Sigmoid colon (tissue), 7 donors: ENCODE results near the gene PAQR7. TPM values are rescaled to one million over a fixed set of nuclear protein-coding genes. Genes with fewer than 3 reads are reported as not detected.
"Not testable (repeated sequence)": the region's sequence is repeated elsewhere in the genome, so short reads cannot be mapped to it uniquely, and the experiment has no call there.

ENCODE experiments used
- DNase-seq: peaks from one replicate; pipeline ENCODE4 v3.0.0-alpha.2; 2019
- H3K27ac ChIP-seq, 4 donors: fragments of 200-600 bp; sonication (generic); one replicate each; pipeline ENCODE4 v1.5.1; 2016 to 2019; ENCODE audit warnings: mild to moderate bottlenecking in 1 of 4
- H3K27me3 ChIP-seq, 3 donors: fragments of 200-600 bp; sonication (generic); one replicate each; pipeline ENCODE4 v1.5.1; 2019; ENCODE audit warnings: mild to moderate bottlenecking in 1 of 3
- H3K36me3 ChIP-seq, 4 donors: fragments of 200-600 bp; sonication (generic); one replicate each; pipeline ENCODE4 v1.5.1; 2016 to 2019
- H3K4me1 ChIP-seq, 4 donors: fragments of 200-600 bp; sonication (generic); one replicate each; pipeline ENCODE4 v1.5.1; 2017 to 2019
- H3K4me3 ChIP-seq, 4 donors: fragments of 200-600 bp; sonication (generic); one replicate each; pipeline ENCODE4 v1.5.1; 2017 to 2019; ENCODE audit warnings: mild to moderate bottlenecking in 2 of 4, moderate library complexity in 1 of 4
- H3K9me3 ChIP-seq, 4 donors: fragments of 200-600 bp in 3 of 4; sonication (generic) in 3 of 4; one replicate each; pipeline versions ENCODE4 v1.5.1 to v1.6.1; 2013 to 2019
- CTCF ChIP-seq, 4 experiments: fragments of 450-650 bp in 3 of 4; fragments of 200-600 bp in 1 of 4; IDR thresholded peaks; one replicate each; pipeline ENCODE4 v1.5.1; 2016 to 2019; ENCODE audit warnings: antibody characterized with exemption in 4 of 4, mild to moderate bottlenecking in 3 of 4, moderate library complexity in 2 of 4
- EP300 ChIP-seq, 4 donors: sonication (generic); formaldehyde crosslinking; IDR thresholded peaks; one replicate each; pipeline ENCODE4 v1.6.1; 2017; ENCODE audit warnings: antibody characterized with exemption in 4 of 4
- POLR2A ChIP-seq, 2 donors: fragments of 450-650 bp; IDR thresholded peaks; one replicate each; pipeline ENCODE4 v1.6.1; 2016; ENCODE audit warnings: antibody characterized with exemption in 2 of 2, mild to moderate bottlenecking in 2 of 2, moderate library complexity in 2 of 2
- POLR2AphosphoS5 ChIP-seq, 4 donors: sonication (generic); formaldehyde crosslinking; IDR thresholded peaks; one replicate each; pipeline ENCODE4 v1.6.1; 2017; ENCODE audit warnings: antibody characterized with exemption in 4 of 4
- WGBS, 2 donors: extraction: QIAGEN DNeasy Blood & Tissue Kit; methylation state at CpG; one replicate each; pipeline ENCODE4 v1.1.7; 2013; 5-methylcytosine and 5-hydroxymethylcytosine counted together
- intact Hi-C: fragments of 100-400 bp; cut with DNase I; formaldehyde crosslinking; loops from one replicate; pipeline ENCODE4 v1.15.1; 2023
- polyA plus RNA-seq, 3 donors: library from polyadenylated mRNA; stranded (reverse); fragments of 200-250 nt; gene quantifications; one replicate each; pipeline ENCODE4 v1.2.3, GENCODE V29; 2013
- total RNA-seq, 4 donors: library from RNA; depleted of rRNA; stranded (reverse); fragments of >200 nt; gene quantifications; one replicate each; pipeline ENCODE4 v1.1.0, GENCODE V29; 2016
- donor health status: healthy with polysubstance abuse.
- donor health status: Bipolar disorder and iron deficiency.
- donor health status: healthy.

The PAQR7 gene
- total and polyA plus RNA-seq, 7 donors, result 0.92 to 9.4 (median 4.3) TPM

- no peaks in the 10 kb centered on the region for H3K4me1 ChIP-seq
- WGBS, 2 donors, result 90 to 91% methylated on average over 3 of the region's 3 CpGs
- no peak overlapping the region for H3K4me3 ChIP-seq
- no peak overlapping the region for H3K27ac ChIP-seq
- DNase-seq, result no peak
- no peak for TF ChIP-seq POLR2A (IDR thresholded peaks at IDR 0.05)
- TF ChIP-seq CTCF (IDR thresholded peaks at IDR 0.05), result no peak
- TF ChIP-seq POLR2AphosphoS5 (IDR thresholded peaks at IDR 0.05), result no peak
- TF ChIP-seq EP300 (IDR thresholded peaks at IDR 0.05), result no peak
- intact Hi-C loops, result no loop called here
- H3K27me3 ChIP-seq, result no peaks in the 10 kb centered on the region
- H3K36me3 ChIP-seq, result no peaks in the 10 kb centered on the region
- H3K9me3 ChIP-seq, result no peaks in the 10 kb centered on the region
Measured at GRCh38 chr1:25844536-25845337, 30.8 kb downstream of the PAQR7 start.

DNA sequence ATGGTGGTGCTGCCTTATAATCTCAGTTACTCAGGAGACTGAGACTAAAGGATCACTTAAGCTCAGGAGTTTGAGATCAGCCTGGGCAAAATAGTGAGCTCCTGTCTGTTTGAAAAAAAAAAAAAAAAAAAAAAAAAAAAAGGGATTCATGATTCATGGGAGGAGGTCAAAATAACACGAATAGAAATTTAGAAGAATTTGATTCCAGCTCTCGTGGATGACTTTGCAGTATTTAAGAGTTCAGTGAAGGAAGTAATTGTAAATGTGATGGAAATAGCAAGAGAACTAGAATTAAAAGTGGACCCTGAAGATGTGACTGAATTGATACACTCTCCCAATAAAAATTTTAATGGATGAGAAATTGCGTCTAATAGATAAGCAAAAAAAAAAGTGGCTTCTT is 32.0 kb downstream of the PAQR7 start:
- H3K4me1 ChIP-seq, result no peaks in the 10 kb centered on the region
- TF ChIP-seq CTCF (IDR thresholded peaks at IDR 0.05) (no peak), EP300 (IDR thresholded peaks at IDR 0.05) (no peak), POLR2AphosphoS5 (IDR thresholded peaks at IDR 0.05) (no peak), POLR2A (IDR thresholded peaks at IDR 0.05) (no peak)
- WGBS, 2 donors, result 88 to 93% methylated on average over 3 of the region's 3 CpGs
- no peak for DNase-seq
- H3K27me3 ChIP-seq, result no peaks in the 10 kb centered on the region
- no peak overlapping the region for H3K27ac ChIP-seq
- H3K4me3 ChIP-seq, result no peak overlapping the region
- intact Hi-C loops, result no loop called here
- no peaks in the 10 kb centered on the region for H3K9me3 ChIP-seq
- no peaks in the 10 kb centered on the region for H3K36me3 ChIP-seq

- H3K27ac ChIP-seq, H3K4me1 ChIP-seq, H3K9me3 ChIP-seq, H3K4me3 ChIP-seq, intact Hi-C loops, H3K27me3 ChIP-seq, DNase-seq: not testable (repeated sequence)
- peaks cover 0 to 13% (median 0%) of the 10 kb centered on the region in 4 donors for H3K36me3 ChIP-seq
- 92 to 94% methylated on average over 4 of the region's 4 CpGs for WGBS, 2 donors
Measured at GRCh38 chr1:25839808-25840207, 35.7 kb downstream of the PAQR7 start.

GRCh38 chr1:25837262-25837875 is 38.1 kb downstream of the PAQR7 start:
- Histone ChIP-seq H3K27me3 (no peaks in the 10 kb centered on the region), H3K27ac (no peak overlapping the region), H3K4me3 (no peak overlapping the region), H3K9me3 (no peaks in the 10 kb centered on the region), H3K4me1 (no peaks in the 10 kb centered on the region), H3K36me3 (peaks cover 7 to 35% (median 10%) of the 10 kb centered on the region in 4 donors)
- DNase-seq, result no peak
- TF ChIP-seq POLR2A (IDR thresholded peaks at IDR 0.05) (no peak), EP300 (IDR thresholded peaks at IDR 0.05) (no peak), POLR2AphosphoS5 (IDR thresholded peaks at IDR 0.05) (no peak)
- intact Hi-C loops, result no loop called here
- 55 to 79% methylated on average over 1 of the region's 1 CpG for WGBS, 2 donors

GRCh38 chr1:25836695-25837094 is 38.8 kb downstream of the PAQR7 start:
- intact Hi-C loops, result no loop called here

More at GRCh38 chr1:25836695-25837094, 38.8 kb downstream of the PAQR7 start:
- 82 to 85% methylated on average over 3 of the region's 3 CpGs for WGBS, 2 donors
- Histone ChIP-seq H3K9me3 (no peaks in the 10 kb centered on the region), H3K4me1 (no peaks in the 10 kb centered on the region), H3K27ac (no peak overlapping the region), H3K36me3 (peaks cover 13 to 41% (median 17%) of the 10 kb centered on the region in 4 donors), H3K27me3 (no peaks in the 10 kb centered on the region), H3K4me3 (no peak overlapping the region)
- TF ChIP-seq CTCF (IDR thresholded peaks at IDR 0.05) (no peak), POLR2AphosphoS5 (IDR thresholded peaks at IDR 0.05) (no peak), POLR2A (IDR thresholded peaks at IDR 0.05) (no peak)
- DNase-seq, result no peak
